Activated naive CD4-positive, alpha-beta T cell treated with anti-CD3 and anti-CD28 coated beads for 36 hours (primary cell): ENCODE data around the gene NUAK2. TPM values are rescaled to one million over a fixed set of nuclear protein-coding genes. Genes with fewer than 3 reads are reported as not detected.

Source experiments
- CTCF ChIA-PET: fragments of 350-600 bp; sonication (Branson Sonifier 250); formaldehyde crosslinking; loops from one replicate; lab custom pipeline; 2021; ENCODE audit warnings: antibody characterized with exemption; lab: Charles Lee
- DNase-seq: peaks from one replicate; pipeline ENCODE4 v3.0.0-alpha.2; 2020
- H3K27ac Mint-ChIP-seq: one replicate; pipeline ENCODE4 v1.8.0; 2021; ENCODE audit warnings: mild to moderate bottlenecking, mixed read lengths
- H3K27me3 Mint-ChIP-seq: one replicate; pipeline ENCODE4 v1.8.0; 2021; ENCODE audit warnings: low read depth, mixed read lengths
- H3K36me3 Mint-ChIP-seq: one replicate; pipeline ENCODE4 v1.8.0; 2021; ENCODE audit warnings: low read depth, mixed read lengths
- H3K4me1 Mint-ChIP-seq: one replicate; pipeline ENCODE4 v1.8.0; 2021; ENCODE audit warnings: low read depth, mixed read lengths
- H3K4me3 Mint-ChIP-seq: one replicate; pipeline ENCODE4 v1.8.0; 2021; ENCODE audit warnings: mild to moderate bottlenecking, moderate library complexity, mixed read lengths
- H3K9me3 Mint-ChIP-seq: one replicate; pipeline ENCODE4 v1.8.0; 2021; ENCODE audit warnings: mixed read lengths
- intact Hi-C: fragments of 100-400 bp; cut with micrococcal nuclease; formaldehyde crosslinking; loops from one replicate; pipeline ENCODE4 v1.15.1; 2023
- total RNA-seq, 2 experiments: library from RNA; stranded (reverse); gene quantifications; one replicate each; pipeline ENCODE4 v1.2.3, GENCODE V29; 2021

NUAK2 gene
- total RNA-seq, 2 experiments from 2014 or later = 11.2 to 12.2 TPM

DNA sequence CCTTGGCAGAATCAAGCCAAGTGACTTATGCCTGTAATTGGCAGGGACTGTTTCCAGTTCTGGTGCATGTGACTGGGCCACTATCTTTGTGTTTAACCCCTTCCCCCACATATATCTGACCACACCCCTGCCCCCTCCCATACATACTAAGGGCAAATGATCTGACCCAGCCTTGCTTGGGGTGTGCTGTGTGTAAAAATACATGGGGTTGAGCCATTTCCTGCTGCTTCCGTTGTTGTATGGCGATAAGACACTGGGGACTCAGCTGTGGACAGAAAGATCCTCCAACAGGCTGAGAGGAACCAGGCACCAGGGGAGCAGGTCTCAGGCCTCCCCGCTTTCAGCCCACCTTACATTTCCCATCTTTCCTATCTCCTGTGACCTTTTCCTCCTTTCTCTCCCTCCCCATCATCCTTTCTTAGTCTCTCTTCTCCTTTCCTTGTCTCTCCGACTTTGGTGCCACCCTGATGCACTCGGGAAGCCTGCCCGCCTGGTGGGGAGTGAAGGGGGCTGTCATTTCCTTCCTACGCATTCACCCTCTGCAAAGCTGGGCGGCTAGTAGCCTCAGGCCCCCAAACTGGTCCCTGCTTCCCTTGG lies 54.1 kb downstream of the NUAK2 start:
- Mint-ChIP-seq H3K36me3 (peaks cover 45% of the 10 kb centered on the region), H3K9me3 (no peaks in the 10 kb centered on the region), H3K4me3 (no peak overlapping the region), H3K27ac (no peak overlapping the region), H3K4me1 (peaks cover 10% of the 10 kb centered on the region), H3K27me3 (no peaks in the 10 kb centered on the region)
- CTCF ChIA-PET = interaction anchor here (1.2 to 25.4 kb wide), 2 partner anchors 55 to 91 kb away, joined by 5 to 948 read pairs; partner anchors contain the start of gene NUAK2
- DNase-seq = no peak
- intact Hi-C loops = no loop called here

DNA sequence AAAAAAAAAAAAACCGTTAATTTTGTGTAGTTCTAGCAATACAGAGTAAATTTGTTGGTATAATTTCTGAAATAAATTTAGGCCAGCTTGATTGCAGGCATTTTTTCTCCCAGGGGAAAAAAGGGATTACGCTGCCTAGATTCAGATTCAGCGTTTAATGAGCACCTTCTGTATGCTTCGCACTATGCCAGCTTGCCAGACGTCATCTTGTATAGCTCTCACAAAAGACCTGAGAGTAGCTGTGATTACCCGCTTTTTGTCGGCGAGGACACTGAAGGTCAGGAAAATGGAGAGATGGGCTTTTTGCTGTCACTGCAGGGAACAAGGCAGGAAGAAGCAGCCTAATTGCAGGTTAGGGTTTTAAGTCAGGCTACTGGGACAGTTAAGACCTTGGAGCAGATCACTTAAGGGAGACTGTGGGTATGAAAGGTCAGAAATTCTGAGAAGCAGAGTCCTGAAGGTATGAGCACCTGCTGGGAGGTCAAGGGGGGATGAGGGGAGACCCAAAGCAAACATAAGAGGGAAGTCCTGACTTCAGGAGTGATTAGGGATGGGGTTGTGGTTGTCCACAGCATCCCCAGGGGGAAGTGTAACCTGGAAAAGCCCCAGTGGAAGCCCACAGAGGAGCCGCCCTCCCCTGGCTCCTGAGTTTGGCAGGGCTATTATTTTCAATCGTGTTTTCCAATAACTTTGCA lies 54.8 kb downstream of the NUAK2 start:
- CTCF ChIA-PET = interaction anchor here (0.6 to 25.4 kb wide), 6 partner anchors 11 to 129 kb away, joined by 3 to 948 read pairs (median 4); partner anchors contain the start of gene NUAK2
- intact Hi-C loops = no loop called here
- Mint-ChIP-seq H3K36me3 (peaks cover 45% of the 10 kb centered on the region), H3K27me3 (no peaks in the 10 kb centered on the region), H3K27ac (no peak overlapping the region), H3K9me3 (no peaks in the 10 kb centered on the region), H3K4me3 (no peak overlapping the region), H3K4me1 (peaks cover 12% of the 10 kb centered on the region)
- DNase-seq = no peak

DNA sequence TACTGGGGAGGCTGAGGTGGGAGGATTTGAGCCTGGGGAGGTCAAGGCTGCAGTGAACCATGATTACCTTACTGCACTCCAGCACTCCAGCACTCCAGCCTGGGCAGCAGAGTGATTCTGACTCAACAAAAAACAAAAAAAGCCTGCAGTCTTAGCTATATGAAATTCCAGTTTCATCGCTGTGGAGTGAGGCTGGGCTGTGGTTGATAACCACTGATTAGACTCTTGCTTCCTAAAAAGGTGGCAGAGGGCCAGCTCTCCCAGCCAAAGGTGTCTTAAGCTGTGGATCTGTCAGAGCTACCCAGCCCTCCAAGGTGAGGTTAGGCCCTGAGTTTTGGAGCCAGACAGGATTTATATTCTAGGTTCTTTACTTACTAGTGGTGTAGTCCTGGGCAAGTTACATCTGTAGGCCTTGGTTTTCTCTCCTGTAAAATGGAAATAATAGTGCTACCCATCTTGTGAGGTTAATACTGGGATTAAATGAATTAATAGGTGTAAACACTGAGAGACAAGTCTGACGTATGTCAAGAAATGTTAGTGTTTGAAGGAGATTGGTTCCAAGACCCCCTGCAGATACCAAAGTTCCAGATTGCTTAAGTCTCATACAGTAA lies 57.9 kb downstream of the NUAK2 start:
- no peaks in the 10 kb centered on the region for H3K27me3 Mint-ChIP-seq
- intact Hi-C loops = loop anchor here (5.0 kb wide), 1 partner anchor 491 kb away; no protein-coding TSS in a partner anchor

DNA sequence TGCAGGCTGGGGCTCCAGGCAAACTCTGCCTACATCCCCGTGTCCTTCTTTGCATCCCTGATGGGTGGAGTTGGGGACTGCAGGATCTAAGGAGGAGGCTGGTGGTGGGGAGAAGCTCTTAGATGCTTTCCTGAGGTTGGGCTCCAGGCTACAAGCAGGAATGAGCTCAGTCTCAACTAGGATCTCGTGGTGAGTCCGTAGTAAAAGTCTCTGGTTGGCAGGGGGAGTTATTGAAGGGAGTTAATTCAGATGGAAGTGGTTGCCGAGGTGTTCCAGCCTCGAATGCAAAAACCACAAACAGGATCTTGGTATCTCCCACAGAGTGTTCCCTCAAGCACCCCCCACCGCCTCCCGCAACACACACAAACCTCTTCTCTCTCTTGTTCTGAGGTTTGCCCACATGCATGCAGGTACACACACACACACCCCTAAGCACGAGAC lies 58.8 kb downstream of the NUAK2 start:
- intact Hi-C loops = loop anchor here (5.0 kb wide), 1 partner anchor 490 kb away; no protein-coding TSS in a partner anchor
- no peak for DNase-seq
- Mint-ChIP-seq H3K4me3 (no peak overlapping the region), H3K9me3 (no peaks in the 10 kb centered on the region), H3K27me3 (no peaks in the 10 kb centered on the region), H3K4me1 (peaks cover 34% of the 10 kb centered on the region), H3K27ac (no peak overlapping the region), H3K36me3 (peaks cover 26% of the 10 kb centered on the region)
- CTCF ChIA-PET = interaction anchor here (0.9 to 13.8 kb wide), 5 partner anchors 9 to 62 kb away, joined by 3 to 277 read pairs (median 15); partner anchors contain the start of gene TMCC2

More for the DNA sequence above, 57.9 kb downstream of the NUAK2 start:
- no peaks in the 10 kb centered on the region for H3K9me3 Mint-ChIP-seq
- no peak overlapping the region for H3K4me3 Mint-ChIP-seq
- H3K36me3 Mint-ChIP-seq = peaks cover 32% of the 10 kb centered on the region
- no peak for DNase-seq
- peaks cover 33% of the 10 kb centered on the region for H3K4me1 Mint-ChIP-seq
- H3K27ac Mint-ChIP-seq = no peak overlapping the region
- CTCF ChIA-PET = interaction anchor here (13.8 kb wide), 1 partner anchor 33 kb away, joined by 277 read pairs; the partner anchor contains the start of gene TMCC2

DNA sequence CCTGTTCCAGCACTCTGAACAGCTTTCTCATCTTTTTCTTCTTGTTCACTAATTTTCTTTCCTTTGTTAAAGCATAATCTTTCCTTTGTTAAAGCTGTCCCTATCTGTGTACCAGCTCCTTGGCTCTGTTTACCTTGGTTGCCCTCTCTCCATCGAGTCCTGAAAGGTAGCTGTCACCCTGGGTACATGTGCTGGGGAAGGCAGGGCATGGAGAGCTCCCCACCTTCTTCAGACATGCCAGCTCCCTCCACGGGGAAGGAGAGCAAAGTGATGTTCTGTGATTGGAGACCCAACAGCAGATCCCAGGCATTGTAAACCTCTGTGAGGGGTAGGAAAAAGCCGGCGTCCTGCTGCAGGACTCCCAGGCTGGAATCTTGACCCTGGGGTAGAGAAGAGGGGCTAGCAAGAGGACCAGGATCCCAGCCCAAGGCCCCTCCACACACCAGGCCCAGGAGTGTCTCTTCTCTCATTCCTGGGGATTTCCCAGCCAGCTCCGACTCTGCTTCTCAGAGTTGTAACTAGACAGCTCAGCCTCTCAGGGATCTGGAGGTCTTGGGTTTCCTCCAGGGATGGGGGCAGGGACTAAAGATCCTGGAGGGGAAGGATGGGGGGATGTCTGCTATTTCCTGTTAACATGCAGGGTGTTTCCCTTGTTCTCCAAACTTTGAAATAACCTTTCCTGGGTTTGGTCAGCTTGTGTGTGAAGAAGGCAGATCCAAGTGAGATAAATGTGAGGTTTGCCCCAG lies 59.4 kb downstream of the NUAK2 start:
- H3K27ac Mint-ChIP-seq = peak overlapping the region; percentile 8
- H3K4me3 Mint-ChIP-seq = no peak overlapping the region
- CTCF ChIA-PET = interaction anchor here (0.9 to 13.8 kb wide), 11 partner anchors 9 to 224 kb away, joined by 3 to 277 read pairs (median 4); partner anchors contain the start of gene TMCC2
- peaks cover 34% of the 10 kb centered on the region for H3K4me1 Mint-ChIP-seq
- intact Hi-C loops = loop anchor here (5.0 kb wide), 1 partner anchor 490 kb away; no protein-coding TSS in a partner anchor
- no peaks in the 10 kb centered on the region for H3K9me3 Mint-ChIP-seq
- H3K27me3 Mint-ChIP-seq = no peaks in the 10 kb centered on the region
- peaks cover 24% of the 10 kb centered on the region for H3K36me3 Mint-ChIP-seq
- DNase-seq = no peak

DNA sequence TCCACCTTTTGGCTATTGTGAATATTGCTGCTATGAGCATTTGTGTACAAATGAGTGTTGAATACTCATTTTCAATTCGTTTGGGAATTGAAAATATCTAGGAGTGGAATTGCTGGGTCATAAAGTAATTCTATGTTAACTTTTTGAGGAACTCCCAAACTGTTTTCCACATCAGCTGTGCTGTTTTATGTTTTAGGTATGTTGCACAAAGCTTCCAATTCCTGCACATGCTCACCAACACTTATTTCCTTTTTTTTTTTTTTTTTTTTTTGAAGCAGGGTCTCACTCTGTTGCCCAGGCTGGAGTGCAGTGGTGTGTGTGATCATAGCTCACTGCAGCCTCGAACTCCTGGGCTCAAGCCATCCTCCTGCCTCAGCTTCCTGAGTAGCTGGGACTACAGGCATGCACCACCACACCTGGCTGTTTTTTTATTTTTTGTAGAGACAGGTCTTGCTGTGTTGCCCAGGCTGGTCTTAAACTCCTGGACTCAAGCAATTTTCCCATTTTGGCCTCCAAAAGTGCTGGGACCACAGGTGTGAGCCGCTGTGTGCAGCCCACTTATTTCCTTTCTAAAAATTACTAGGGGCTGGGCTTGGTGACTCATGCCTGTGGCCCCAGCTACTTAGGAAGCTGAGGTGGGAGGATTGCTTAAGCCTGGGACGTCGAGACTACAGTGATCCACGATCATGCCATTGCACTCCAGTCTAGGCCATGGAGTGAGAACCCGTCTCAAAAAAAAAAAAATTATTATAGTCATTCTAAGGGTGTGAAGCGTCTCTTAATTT lies 60.4 kb downstream of the NUAK2 start:
- Mint-ChIP-seq H3K4me3 (no peak overlapping the region), H3K36me3 (peaks cover 26% of the 10 kb centered on the region), H3K27ac (no peak overlapping the region), H3K27me3 (no peaks in the 10 kb centered on the region), H3K9me3 (no peaks in the 10 kb centered on the region), H3K4me1 (peaks cover 36% of the 10 kb centered on the region)
- intact Hi-C loops = loop anchor here (5.0 kb wide), 1 partner anchor 489 kb away; no protein-coding TSS in a partner anchor
- DNase-seq = no peak
- CTCF ChIA-PET = interaction anchor here (0.6 to 13.8 kb wide), 12 partner anchors 9 to 225 kb away, joined by 3 to 277 read pairs (median 4); partner anchors contain the start of genes NUAK2 and TMCC2

DNA sequence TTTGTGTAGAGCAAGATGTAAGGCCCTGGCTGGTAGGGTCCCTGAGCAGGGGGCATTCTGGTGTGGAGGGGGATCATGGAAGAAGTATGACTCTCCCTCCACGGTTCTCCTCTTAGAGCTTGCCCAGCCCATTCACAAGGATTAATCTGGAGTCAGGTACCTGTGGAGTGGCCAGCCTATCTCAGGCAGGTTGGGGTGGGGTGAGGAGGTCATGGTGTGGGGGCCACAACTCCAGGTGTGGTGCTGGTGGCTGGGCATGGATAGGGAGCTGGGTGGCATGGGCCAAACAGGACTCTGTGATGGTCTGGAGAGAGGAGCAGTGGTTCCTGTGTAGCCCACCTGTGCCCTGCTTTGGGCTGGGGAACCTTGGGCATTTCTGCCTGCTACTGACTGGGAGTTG lies 61.5 kb downstream of the NUAK2 start:
- Mint-ChIP-seq H3K27ac (no peak overlapping the region), H3K36me3 (peaks cover 30% of the 10 kb centered on the region), H3K4me1 (peaks cover 41% of the 10 kb centered on the region), H3K4me3 (no peak overlapping the region), H3K27me3 (no peaks in the 10 kb centered on the region), H3K9me3 (no peaks in the 10 kb centered on the region)
- intact Hi-C loops = loop anchor here (5.0 kb wide), 1 partner anchor 488 kb away; no protein-coding TSS in a partner anchor
- no peak for DNase-seq
- CTCF ChIA-PET = interaction anchor here (0.9 to 13.8 kb wide), 5 partner anchors 12 to 118 kb away, joined by 3 to 277 read pairs (median 4); partner anchors contain the start of gene TMCC2

DNA sequence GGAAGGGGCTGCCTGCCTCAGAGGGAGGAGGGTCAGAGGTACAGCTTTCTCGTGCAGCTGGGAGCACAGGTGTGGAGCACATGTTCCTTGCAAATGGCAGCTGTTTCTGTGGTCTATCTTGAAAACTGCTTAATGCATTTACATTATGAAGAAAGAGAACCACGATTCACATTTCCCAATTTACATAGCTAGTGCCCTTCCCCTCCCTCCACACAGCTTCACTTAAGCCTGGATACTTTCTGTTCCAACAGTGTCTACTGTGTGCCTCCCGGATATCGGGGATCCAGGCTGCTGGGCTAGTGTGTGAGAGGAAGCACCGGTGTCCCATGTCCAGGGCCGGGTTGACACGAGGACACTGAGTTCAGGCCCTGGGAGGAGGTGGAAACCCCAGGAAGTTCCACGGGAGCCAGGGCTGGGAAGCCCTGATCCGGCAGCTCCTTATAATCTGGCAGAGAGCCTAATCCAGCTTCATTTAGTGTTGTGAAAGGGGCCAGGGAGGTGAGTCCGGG lies 62.2 kb downstream of the NUAK2 start:
- Mint-ChIP-seq H3K27me3 (no peaks in the 10 kb centered on the region), H3K4me1 (peaks cover 44% of the 10 kb centered on the region), H3K4me3 (no peak overlapping the region), H3K36me3 (peaks cover 34% of the 10 kb centered on the region), H3K9me3 (no peaks in the 10 kb centered on the region), H3K27ac (no peak overlapping the region)
- intact Hi-C loops = no loop called here
- DNase-seq = no peak
- CTCF ChIA-PET = interaction anchor here (0.7 to 13.8 kb wide), 5 partner anchors 13 to 119 kb away, joined by 3 to 277 read pairs (median 3); partner anchors contain the start of gene TMCC2

DNA sequence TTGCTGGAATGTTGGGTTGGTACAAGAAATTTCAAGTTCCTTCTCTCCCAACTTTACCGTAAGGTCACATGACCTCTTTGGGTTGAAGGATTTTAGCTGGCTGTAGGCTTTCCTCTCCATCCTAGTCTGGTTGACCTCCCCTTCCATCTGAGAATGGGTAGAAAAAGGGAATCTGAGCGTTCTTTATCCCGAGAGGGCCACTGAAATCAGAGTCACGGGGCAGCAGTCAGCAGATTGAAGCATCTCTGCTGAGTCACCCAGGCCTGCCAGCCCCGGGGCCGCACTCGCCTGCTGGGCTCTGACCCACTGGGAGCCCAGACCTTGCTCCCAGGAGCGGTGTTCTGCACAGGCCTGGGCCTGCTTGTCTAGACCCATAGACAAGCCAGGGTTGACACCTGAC lies 62.8 kb downstream of the NUAK2 start:
- peaks cover 37% of the 10 kb centered on the region for H3K36me3 Mint-ChIP-seq
- intact Hi-C loops = no loop called here
- no peaks in the 10 kb centered on the region for H3K9me3 Mint-ChIP-seq
- no peak overlapping the region for H3K27ac Mint-ChIP-seq
- no peak for DNase-seq
- no peaks in the 10 kb centered on the region for H3K27me3 Mint-ChIP-seq
- CTCF ChIA-PET = interaction anchor here (0.7 to 13.8 kb wide), 5 partner anchors 13 to 119 kb away, joined by 3 to 277 read pairs (median 3); partner anchors contain the start of gene TMCC2
- no peak overlapping the region for H3K4me3 Mint-ChIP-seq
- H3K4me1 Mint-ChIP-seq = peaks cover 44% of the 10 kb centered on the region

DNA sequence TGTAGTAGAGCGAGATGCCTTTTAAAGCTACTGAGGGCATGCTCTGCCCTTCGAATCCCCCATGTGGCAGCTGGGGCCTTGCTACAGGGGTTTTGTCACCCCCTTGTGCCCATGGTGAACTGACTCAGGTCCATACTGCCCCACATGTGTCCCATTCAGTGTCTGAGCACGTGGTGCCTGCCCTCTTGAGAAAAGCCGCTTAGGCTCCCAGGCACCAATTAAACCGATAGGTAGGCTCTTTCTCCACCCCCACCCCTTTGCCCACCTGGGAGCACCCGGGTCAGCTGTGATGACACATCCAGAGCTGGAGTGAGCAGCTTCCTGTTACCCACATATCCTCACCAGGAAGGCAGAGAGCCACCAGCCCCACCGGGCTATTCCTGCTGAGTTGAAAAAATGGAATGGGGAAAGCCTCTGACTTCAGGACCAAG lies 63.3 kb downstream of the NUAK2 start:
- intact Hi-C loops = no loop called here
- H3K4me3 Mint-ChIP-seq = no peak overlapping the region

More for the DNA sequence above, 63.3 kb downstream of the NUAK2 start:
- Mint-ChIP-seq H3K4me1 (peaks cover 44% of the 10 kb centered on the region), H3K36me3 (peaks cover 36% of the 10 kb centered on the region), H3K27ac (no peak overlapping the region), H3K9me3 (no peaks in the 10 kb centered on the region), H3K27me3 (no peaks in the 10 kb centered on the region)
- CTCF ChIA-PET = interaction anchor here (0.6 to 13.8 kb wide), 6 partner anchors 14 to 78 kb away, joined by 3 to 277 read pairs (median 7); partner anchors contain the start of genes NUAK2 and TMCC2
- no peak for DNase-seq
